Activated CD8-positive, alpha-beta memory T cell treated with anti-CD3 and anti-CD28 coated beads, Interleukin-2, amount 50 U/mL, for 1 hour (primary cell): ENCODE data around the gene CYP3A4.
"Not testable (repeated sequence)": the region's sequence is repeated elsewhere in the genome, so short reads cannot be mapped to it uniquely, and the experiment has no call there.

Experiments
- DNase-seq: peaks from one replicate; pipeline ENCODE4 v3.0.0-alpha.2; 2020; ENCODE audit errors: extremely low read depth

CYP3A4 gene

DNA sequence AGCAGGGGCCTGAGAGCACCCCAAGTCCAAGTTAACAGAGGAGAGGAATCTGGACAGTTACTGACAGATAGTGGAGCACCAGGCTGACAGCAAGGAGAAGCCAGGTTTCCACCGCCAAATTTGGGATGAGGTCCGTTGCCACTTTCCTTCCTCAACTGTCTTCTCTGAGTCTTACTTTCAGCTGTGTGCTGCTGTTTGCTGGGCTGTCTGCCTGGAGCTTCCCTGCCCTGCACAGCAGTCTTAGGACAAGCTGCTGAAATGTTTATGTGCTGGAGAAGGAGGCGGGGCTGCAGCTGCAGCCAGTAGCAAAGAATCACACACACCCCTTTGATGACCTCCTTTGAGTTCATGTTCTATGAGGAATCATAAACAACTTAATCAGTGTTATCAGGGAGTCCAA, 31.6 kb downstream of the CYP3A4 start:
- no peak for DNase-seq

GRCh38 chr7:99751322-99752052, 32.5 kb downstream of the CYP3A4 start:
- not testable (repeated sequence) for DNase-seq

- no peak for DNase-seq
These were observed 35.0 kb downstream of the CYP3A4 start for GRCh38 chr7:99748846-99749579.

- DNase-seq, result not testable (repeated sequence)
These were observed 37.1 kb downstream of the CYP3A4 start for GRCh38 chr7:99746915-99747314.

- not testable (repeated sequence) for DNase-seq
These were observed 38.6 kb downstream of the CYP3A4 start for GRCh38 chr7:99745395-99745794.

DNA sequence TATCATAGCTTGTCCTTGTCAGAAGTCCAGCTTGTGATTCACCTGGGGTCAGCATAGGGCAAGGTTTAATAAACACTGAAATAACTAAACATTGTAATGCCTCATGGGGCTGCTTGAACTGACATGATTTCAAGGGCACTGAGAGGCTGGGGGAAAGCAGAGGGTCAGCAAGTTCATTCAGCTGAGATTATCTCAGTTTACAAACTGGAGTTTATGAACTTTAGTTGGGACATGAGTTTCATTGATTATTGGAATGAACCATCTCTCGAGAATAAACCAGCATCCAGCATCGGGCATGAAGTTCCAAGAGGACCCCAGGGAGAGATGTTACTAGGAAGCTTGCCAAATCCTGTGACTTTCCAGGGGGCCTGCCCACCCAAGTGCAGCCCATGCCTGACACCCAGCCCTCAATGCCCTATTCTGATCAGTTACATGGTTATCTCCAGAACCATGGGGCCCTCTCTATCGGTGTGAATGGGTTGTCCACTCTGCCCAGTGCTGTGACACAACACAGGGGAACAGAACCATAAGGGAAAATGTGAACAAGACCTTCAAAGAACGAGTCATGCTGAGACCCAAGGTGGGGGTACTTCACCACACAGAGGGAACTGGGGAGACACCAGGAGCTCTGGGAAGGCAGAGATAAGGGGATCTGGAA, 41.1 kb downstream of the CYP3A4 start:
- DNase-seq, result no peak

DNA sequence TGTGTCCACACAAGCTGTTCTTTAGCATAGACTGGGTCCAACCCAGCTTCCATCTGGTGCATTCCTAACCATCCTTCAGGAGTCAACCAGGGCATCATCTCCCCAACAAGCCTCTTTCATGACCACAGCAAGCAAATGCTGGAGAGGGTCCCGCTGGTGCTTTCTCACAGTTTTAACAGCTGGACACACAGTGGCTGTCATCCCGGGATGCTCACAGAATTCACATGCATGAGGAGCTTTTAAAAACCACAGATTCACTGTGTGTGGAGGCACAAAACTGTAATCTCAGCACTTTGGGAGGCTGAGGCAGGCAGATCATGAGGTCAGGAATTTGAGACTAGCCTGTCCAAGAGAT, 42.6 kb downstream of the CYP3A4 start:
- DNase-seq, result no peak

DNA sequence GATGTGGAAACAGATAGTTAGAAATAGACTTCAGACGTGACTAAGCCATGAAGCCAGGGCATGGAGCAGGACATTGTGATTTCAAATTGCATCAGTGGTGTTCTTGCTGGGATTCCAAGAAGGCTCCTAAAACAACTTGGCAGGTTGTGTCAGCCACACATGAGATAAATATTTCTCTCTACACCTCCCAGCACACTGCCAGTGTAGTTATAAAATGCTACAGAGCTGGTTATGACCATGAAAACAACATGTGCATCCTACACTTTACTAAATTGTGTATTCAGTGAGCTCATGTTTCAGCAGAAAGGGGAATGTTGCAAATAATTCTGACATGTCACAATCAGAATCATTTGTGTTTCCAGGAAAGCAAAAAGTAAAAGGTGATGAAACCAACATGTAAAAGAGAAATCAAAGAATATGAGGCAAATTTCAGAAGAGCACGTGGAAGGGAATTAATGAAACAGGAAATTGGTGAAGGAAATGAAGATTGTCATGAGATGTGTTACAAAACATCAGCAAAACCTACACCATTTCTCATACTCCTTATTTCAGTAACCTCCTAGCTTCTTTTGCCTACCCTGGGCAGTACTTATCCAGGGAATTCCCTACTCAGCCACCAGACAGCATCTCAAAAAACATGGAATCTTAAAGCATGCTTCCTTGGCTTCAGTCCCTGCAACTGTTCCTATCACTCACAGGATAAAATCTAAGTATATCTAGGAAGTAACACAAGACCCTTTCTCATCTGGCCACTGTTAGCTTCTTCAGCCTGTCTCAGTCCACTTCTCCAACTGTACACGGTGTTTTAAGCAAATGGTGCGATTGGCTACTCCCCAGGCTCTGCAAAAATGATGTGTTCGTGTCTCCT, 43.2 kb downstream of the CYP3A4 start:
- no peak for DNase-seq

GRCh38 chr7:99739699-99740572, 44.0 kb downstream of the CYP3A4 start:
- no peak for DNase-seq

DNA sequence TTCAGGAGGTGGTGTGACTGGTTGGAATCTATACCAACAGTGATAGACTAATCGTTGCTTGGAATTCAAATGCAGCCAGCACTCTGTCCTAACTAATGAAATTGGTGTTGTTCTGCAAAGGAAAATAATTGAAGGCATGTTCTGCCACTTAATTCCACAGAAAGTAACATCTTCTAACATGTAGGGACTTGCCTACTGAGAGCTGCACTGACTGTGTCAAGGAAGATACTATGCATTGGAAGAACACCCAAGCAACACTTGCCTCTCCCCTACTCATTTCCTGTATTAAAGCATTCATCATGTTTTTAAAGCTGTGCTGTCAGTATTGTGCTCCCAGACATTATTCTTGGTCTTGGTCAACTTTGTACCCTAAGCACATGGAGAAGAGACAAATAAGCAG, 46.3 kb downstream of the CYP3A4 start:
- DNase-seq, result no peak

DNA sequence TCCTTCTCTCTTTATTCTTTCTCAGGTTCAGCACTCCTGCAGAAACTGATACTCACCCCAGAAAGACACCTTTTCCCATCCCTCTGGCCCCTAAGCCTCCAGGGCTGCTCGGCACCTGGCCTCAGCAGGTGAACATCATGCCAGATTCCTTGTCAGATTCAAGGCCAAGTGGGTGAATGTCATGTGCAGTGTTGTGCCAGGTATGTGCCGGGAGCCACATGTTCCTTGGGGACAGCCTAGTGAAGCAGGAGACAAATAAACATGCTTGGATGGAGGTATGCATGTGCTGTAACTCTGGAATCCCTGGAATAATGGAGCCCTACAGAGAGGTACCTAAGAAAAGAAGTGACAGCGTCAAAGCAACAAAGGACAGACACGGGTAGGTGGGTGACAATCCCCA, 47.3 kb downstream of the CYP3A4 start:
- DNase-seq, result not testable (repeated sequence)

- DNase-seq, result no peak
These were observed 49.0 kb downstream of the CYP3A4 start, which contains the start of gene CYP3A7 for GRCh38 chr7:99734987-99735386. CYP3A7 (minus strand) TSS chr7:99735196; CDS start chr7:99735093, 103 bp downstream.

- no peak for DNase-seq
These were observed 50.5 kb downstream of the CYP3A4 start for GRCh38 chr7:99733448-99733847.

GRCh38 chr7:99733003-99733402, 51.0 kb downstream of the CYP3A4 start:
- DNase-seq, result no peak

DNA sequence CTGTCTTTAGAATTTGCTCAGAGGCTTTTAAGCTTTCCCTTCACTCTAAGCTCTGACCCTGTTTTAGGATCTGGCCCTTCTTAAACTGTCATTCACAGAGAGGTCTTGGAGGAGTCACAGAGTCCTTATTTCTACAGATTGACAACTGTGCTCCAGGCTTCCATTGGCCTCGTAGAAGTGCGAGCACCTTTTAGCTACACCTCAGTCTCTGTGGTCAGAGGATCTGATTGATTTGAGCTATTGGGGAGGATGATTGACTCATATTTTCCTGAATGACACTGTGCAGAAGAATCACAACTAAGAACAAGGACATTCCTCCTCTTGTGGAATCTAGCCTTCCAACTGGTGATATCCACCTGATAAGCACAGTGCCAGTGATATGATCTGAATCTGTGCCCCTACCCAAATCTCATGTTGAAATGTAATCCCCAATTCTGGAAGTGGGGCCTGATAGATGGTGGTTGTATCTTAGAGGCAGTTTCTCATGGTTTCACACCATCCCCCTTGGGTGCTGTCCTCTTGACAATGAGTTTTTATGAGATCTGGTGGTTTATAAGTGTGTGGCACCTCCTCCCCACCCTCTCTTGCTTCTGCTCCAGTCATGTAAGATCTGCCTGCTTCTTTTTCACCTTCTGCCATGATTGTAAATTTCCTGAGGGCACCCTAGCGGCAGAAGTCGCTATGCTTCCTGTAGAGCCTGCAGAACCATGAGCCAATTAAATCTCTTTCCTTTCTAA, 52.2 kb downstream of the CYP3A4 start:
- DNase-seq, result no peak

DNA sequence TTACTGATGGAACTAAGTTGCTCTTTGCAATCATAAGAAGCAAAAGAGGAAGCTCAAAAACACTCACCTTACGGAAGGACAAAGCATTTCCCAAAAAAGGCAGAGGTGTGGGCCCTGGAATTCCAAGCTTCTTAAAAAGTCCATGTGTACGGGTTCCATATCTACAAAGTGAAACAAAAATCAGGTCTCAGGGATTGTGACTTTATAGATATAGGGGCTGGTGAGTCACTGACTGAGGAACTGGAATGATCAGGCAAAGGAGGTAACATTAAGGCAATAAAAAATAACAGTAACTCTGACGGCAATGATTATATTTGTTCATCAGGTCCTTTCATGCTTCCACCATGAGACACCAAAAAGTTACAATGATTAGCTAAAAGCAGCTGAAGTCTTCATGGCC, 53.0 kb downstream of the CYP3A4 start:
- DNase-seq, result no peak

GRCh38 chr7:99730238-99730810, 53.7 kb downstream of the CYP3A4 start:
- no peak for DNase-seq

DNA sequence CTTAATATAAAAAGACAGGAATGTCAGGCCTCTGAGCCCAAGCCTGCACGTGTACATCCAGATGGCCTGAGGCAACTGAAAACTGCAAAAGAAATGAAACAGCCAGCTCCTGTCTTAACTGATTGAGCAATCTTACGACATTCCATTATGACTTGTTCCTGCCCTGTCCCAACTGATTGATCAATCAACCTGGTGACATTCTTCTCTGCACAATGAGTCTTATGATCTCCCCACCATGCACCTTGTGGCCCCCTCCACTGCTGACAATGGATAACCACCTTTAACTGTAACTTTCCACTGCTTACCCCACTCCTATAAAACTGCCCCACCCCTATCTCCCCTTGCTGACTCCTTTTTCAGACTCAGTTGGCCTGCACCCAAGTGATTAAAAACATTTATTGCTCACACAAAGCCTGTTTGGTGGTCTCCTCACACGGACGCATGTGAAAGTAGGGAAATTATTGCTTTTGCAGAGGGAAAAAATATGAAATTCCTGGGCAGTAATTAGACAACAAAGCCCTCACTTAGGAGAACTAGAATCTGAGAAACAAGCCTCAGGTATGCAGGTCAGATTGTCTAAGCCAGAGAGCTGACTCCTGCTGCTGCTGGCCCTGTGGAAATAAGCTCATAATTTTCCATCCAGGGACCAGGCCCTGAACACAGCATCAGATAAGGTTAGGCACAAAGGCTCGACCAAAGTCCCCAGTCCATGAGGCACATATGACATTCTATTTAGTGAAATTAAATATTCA, 54.3 kb downstream of the CYP3A4 start:
- no peak for DNase-seq

GRCh38 chr7:99728615-99729014, 55.4 kb downstream of the CYP3A4 start:
- no peak for DNase-seq
